ENCODE data around the gene TBRG4.

The TBRG4 gene

GRCh38 chr7:45157286-45157652 lies 45.8 kb upstream of the TBRG4 start:
- H3F3A ChIP-seq (ENCODE audit: low read depth): no peaks in the 10 kb centered on the region
- no peak overlapping the region for H3K4me2 ChIP-seq (ENCODE audit: low read depth, low read length, poor library complexity, severe bottlenecking)
- H3K9me3 ChIP-seq (ENCODE audit: insufficient read depth, low read depth, low read length): no peaks in the 10 kb centered on the region
- H3K4me1 ChIP-seq (ENCODE audit: insufficient read depth, low read length, poor library complexity, severe bottlenecking): peaks cover 10% of the 10 kb centered on the region
- H3K9me2 ChIP-seq (replicated peaks; ENCODE audit: low read depth, low read length): no peaks in the 10 kb centered on the region
- TF ChIP-seq CTCF (conservative IDR thresholded peaks at IDR 0.05; ENCODE audit: low read length) (no peak), EZH2phosphoT487 (IDR thresholded peaks at IDR 0.05; ENCODE audit: borderline replicate concordance) (no peak)
- no peaks in the 10 kb centered on the region for H3K27me3 ChIP-seq (ENCODE audit: insufficient read depth, low read length, poor library complexity, severe bottlenecking)
- H3K4me3 ChIP-seq (ENCODE audit: low read length, poor library complexity, severe bottlenecking): no peak overlapping the region
- H3K36me3 ChIP-seq (ENCODE audit: insufficient read depth, low read length): no peaks in the 10 kb centered on the region
- no peak overlapping the region for H2AFZ ChIP-seq (ENCODE audit: low read length)
- H4K20me1 ChIP-seq (ENCODE audit: insufficient read depth, low read length, poor library complexity, severe bottlenecking): no peaks in the 10 kb centered on the region
- H3K79me2 ChIP-seq (ENCODE audit: insufficient read depth, low read length): no peaks in the 10 kb centered on the region
- H3K9ac ChIP-seq (ENCODE audit: low read depth, low read length, poor library complexity, severe bottlenecking): no peak overlapping the region

GRCh38 chr7:45156516-45157272 lies 45.2 kb upstream of the TBRG4 start:
- Histone ChIP-seq H3F3A (ENCODE audit: low read depth) (no peaks in the 10 kb centered on the region), H2AFZ (ENCODE audit: low read length) (no peak overlapping the region), H3K4me2 (ENCODE audit: low read depth, low read length, poor library complexity, severe bottlenecking) (no peak overlapping the region), H3K9ac (ENCODE audit: low read depth, low read length, poor library complexity, severe bottlenecking) (no peak overlapping the region), H3K4me3 (ENCODE audit: low read length, poor library complexity, severe bottlenecking) (no peak overlapping the region), H4K20me1 (ENCODE audit: insufficient read depth, low read length, poor library complexity, severe bottlenecking) (no peaks in the 10 kb centered on the region), H3K9me3 (ENCODE audit: insufficient read depth, low read depth, low read length) (no peaks in the 10 kb centered on the region), H3K4me1 (ENCODE audit: insufficient read depth, low read length, poor library complexity, severe bottlenecking) (peaks cover 10% of the 10 kb centered on the region), H3K79me2 (ENCODE audit: insufficient read depth, low read length) (no peaks in the 10 kb centered on the region), H3K36me3 (ENCODE audit: insufficient read depth, low read length) (no peaks in the 10 kb centered on the region), H3K27me3 (ENCODE audit: insufficient read depth, low read length, poor library complexity, severe bottlenecking) (no peaks in the 10 kb centered on the region), H3K9me2 (replicated peaks; ENCODE audit: low read depth, low read length) (no peaks in the 10 kb centered on the region)
- no peak for TF ChIP-seq CTCF (conservative IDR thresholded peaks at IDR 0.05; ENCODE audit: low read length)
- no peak for TF ChIP-seq EZH2phosphoT487 (IDR thresholded peaks at IDR 0.05; ENCODE audit: borderline replicate concordance)

DNA sequence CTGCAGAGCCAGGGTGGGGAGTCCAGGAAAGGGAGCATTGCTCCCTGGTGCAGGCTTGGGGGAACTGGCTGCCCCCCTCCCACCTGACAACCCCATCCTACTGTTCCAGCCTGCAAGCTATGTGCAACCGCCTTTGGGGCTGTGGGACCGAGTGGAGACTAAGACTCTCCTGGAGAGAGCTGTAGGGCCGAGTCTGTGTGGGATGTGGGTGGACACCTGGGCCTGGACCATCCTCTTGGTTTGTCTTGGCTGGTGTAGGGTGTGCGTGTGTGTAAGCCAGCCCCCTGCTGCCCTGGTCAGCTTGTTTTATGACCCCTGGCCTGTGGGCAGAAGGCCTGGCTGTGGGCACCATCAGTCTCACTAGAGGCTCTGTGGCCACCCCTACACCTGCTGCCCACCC lies 44.4 kb upstream of the TBRG4 start:
- no peak overlapping the region for H3K4me3 ChIP-seq (ENCODE audit: low read length, poor library complexity, severe bottlenecking)
- no peaks in the 10 kb centered on the region for H3K79me2 ChIP-seq (ENCODE audit: insufficient read depth, low read length)
- H3K9ac ChIP-seq (ENCODE audit: low read depth, low read length, poor library complexity, severe bottlenecking): no peak overlapping the region
- no peaks in the 10 kb centered on the region for H3K9me3 ChIP-seq (ENCODE audit: insufficient read depth, low read depth, low read length)
- H3K4me1 ChIP-seq (ENCODE audit: insufficient read depth, low read length, poor library complexity, severe bottlenecking): peaks cover 10% of the 10 kb centered on the region
- H4K20me1 ChIP-seq (ENCODE audit: insufficient read depth, low read length, poor library complexity, severe bottlenecking): no peaks in the 10 kb centered on the region
- no peaks in the 10 kb centered on the region for H3F3A ChIP-seq (ENCODE audit: low read depth)
- no peak overlapping the region for H3K4me2 ChIP-seq (ENCODE audit: low read depth, low read length, poor library complexity, severe bottlenecking)
- no peak for TF ChIP-seq CTCF (conservative IDR thresholded peaks at IDR 0.05; ENCODE audit: low read length)
- no peak for TF ChIP-seq EZH2phosphoT487 (IDR thresholded peaks at IDR 0.05; ENCODE audit: borderline replicate concordance)
- no peaks in the 10 kb centered on the region for H3K36me3 ChIP-seq (ENCODE audit: insufficient read depth, low read length)
- no peaks in the 10 kb centered on the region for H3K27me3 ChIP-seq (ENCODE audit: insufficient read depth, low read length, poor library complexity, severe bottlenecking)
- no peaks in the 10 kb centered on the region for H3K9me2 ChIP-seq (replicated peaks; ENCODE audit: low read depth, low read length)
- no peak overlapping the region for H2AFZ ChIP-seq (ENCODE audit: low read length)

Data from Loucy (cell line).